Transverse colon (tissue), 3 donors: ENCODE data around the gene KRCC1.

Source experiments
- CTCF ChIP-seq, 5 experiments: fragments of 200-600 bp in 3 of 5; fragments of 450-650 bp in 2 of 5; sonication (generic) in 3 of 5; IDR thresholded peaks; 1 replicate in 2 of 5; 2 replicates in 3 of 5; pipeline ENCODE4 v1.5.1; 2016 to 2017; ENCODE audit warnings: antibody characterized with exemption in 5 of 5, inconsistent platforms in 3 of 5, mild to moderate bottlenecking in 2 of 5, moderate library complexity in 1 of 5
- POLR2A ChIP-seq: fragments of 450-650 bp; IDR thresholded peaks from one replicate; pipeline ENCODE4 v1.6.1; 2016; ENCODE audit warnings: antibody characterized with exemption, mild to moderate bottlenecking, moderate library complexity

GRCh38 chr2:88090446-88091283 lies 35.1 kb upstream of the KRCC1 start:
- TF ChIP-seq CTCF (IDR thresholded peaks at IDR 0.05), result no peak
- TF ChIP-seq POLR2A, result no peak
